ENCODE measurements around the gene C1orf87. TPM values are rescaled to one million over a fixed set of nuclear protein-coding genes. Genes with fewer than 3 reads are reported as not detected.
"Not testable (repeated sequence)": the region's sequence is repeated elsewhere in the genome, so short reads cannot be mapped to it uniquely, and the experiment has no call there.

C1orf87 gene
- polyA plus RNA-seq, 5 donors: 0.84 to 4.8 (median 3.3) TPM

GRCh38 chr1:59994302-59995198, 79.0 kb downstream of the C1orf87 start:
- DNase-seq: no peak

- DNase-seq: no peak
Observed at GRCh38 chr1:59992040-59992820, 81.3 kb downstream of the C1orf87 start.

DNA sequence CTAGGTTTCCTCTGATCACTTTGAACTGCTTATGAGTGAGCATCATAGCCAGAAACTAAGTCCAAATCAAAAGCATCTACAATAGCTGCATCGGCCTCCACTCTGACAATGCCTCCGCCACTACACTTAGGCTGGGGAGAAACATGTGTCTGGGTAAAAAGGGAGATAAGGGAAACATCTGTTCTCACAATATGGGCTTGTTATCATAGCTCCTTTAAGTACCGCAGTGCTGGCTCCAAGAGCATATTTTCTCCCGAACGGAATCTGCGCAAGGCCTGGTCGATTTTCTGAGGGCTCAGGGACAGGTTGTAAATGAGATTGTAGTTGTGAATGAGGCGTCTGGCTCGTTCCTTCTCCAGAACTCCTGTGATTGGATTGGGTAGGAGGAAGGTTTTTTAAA, 83.1 kb downstream of the C1orf87 start:
- DNase-seq: no peak

- no peak for DNase-seq
Observed at GRCh38 chr1:59986516-59987310, 86.9 kb downstream of the C1orf87 start.

GRCh38 chr1:59985911-59986515, 87.6 kb downstream of the C1orf87 start:
- DNase-seq: no peak

DNA sequence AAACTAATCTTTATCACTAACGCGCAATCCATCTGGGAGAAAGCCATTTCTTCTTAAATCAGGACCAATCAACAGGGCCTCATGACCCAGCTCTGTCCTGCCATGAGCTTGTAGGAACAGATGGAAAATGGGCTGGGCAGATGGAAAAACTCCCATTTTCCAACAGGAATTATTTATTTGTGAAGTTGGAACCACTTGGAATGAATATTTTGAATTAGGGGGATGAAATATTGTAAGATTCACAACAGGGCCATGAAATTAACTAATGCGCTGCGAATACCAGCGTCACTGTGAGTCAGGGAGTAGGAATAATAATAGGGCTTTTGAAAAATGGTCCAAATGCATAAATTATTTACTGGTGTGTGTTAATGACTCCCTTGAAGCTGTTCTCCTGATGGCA, 93.9 kb downstream of the C1orf87 start:
- no peak for DNase-seq

DNA sequence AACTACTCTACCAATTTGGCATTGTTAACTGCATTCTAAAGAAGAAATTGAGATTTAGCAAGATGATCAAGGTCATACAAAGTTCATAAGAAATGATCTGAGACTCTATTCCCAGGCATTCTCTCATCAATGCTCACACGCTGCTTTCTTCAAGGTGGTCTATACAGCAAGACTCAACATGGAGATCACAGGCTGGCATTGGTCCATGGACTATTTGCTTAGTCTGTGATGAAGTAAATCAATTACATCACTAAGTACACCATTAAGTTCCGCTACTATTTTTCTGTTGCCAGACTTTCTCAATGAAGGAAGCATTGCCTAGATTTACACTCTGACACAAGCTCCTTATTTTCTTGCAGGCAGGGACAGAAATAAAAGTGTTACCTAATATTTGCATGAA, 95.1 kb downstream of the C1orf87 start:
- peak in 1 of 2 donors; percentile 22 for DNase-seq

- no peak for DNase-seq
Observed at GRCh38 chr1:59978026-59978425, 95.5 kb downstream of the C1orf87 start.

GRCh38 chr1:59977075-59977410, 96.5 kb downstream of the C1orf87 start:
- DNase-seq: no peak

GRCh38 chr1:59976194-59977074, 97.1 kb downstream of the C1orf87 start:
- DNase-seq: peak; percentile 51 to 66

- DNase-seq: no peak
Observed at GRCh38 chr1:59973719-59974118, 99.9 kb downstream of the C1orf87 start.

DNA sequence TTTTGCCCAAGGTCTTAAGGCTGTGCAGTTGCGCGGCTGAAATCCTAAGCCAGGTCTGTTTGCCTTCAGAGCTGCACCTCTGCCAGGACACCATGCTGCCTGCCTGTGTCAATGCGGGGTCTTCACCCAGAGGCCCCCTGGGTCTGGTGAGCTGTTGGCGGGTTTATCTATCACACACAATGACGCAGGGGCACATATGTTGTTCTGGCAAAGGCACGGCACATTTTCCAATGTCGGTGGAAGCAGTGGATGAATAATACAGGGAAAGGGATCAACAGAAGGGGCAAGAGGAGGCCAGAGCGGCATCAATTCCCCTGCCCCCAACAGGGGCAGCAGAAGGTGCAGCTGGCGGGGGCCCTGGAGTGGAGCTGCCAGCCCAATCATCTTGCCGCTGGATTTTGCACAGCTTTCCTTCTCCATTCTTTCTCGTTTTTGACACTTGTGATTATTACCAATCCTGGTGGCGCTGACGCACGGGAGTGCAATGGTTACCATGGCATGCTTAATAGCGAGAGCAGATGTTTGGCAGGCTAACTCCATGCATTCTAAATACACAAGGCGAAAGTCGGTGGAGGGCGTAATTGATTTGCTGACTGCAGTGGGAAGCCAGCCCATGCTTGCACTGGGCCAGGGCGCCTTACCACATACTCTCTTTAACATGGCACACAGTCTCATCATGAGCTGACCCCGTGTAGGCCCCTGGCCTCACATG, 101.2 kb downstream of the C1orf87 start:
- peak; percentile 29 to 34 for DNase-seq

DNA sequence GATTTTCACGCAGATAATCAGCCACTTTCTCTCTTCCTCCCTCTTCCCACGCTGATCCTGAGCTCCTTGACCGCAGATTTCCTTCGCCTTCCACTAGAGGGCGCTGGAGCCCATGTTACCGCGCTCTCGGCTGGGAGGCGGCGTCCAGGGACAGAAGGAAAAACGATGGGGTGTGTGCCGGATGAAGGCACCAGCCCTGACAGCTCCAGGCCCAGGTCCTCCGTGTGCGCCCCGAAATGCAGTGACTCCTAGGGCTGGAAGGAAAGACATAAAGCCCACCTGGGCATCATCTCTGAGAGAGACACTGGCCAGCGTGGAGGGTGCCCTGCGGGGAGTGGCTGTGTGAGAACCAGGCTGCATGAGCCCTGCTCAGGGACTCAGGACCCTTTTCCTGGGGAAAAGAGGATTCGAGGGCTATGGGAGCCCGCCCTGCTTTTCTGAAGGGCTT, 102.1 kb downstream of the C1orf87 start:
- DNase-seq: peak; percentile 52 to 65

- DNase-seq: not testable (repeated sequence)
Observed at GRCh38 chr1:59969542-59970175, 103.9 kb downstream of the C1orf87 start.

DNA sequence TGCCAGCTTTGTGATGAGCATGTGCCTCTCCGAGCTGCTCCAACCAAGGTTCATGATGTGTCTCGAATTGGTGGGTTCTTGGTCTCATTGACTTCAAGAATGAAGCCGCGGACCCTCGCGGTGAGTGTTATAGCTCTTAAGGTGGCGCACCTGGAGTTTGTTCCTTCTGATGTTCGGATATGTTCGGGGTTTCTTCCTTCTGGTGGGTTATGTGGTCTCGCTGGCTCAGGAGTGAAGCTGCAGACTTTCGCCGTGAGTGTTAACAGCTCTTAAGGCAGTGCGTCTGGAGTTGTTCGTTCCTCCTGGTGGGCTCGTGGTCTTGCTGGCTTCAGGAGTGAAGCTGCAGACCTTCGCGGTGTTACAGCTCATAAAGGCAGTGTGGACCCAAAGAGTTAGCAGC, 104.8 kb downstream of the C1orf87 start:
- DNase-seq: not testable (repeated sequence)

GRCh38 chr1:59967780-59968179, 105.8 kb downstream of the C1orf87 start:
- no peak for DNase-seq

GRCh38 chr1:59967141-59967697, 106.4 kb downstream of the C1orf87 start:
- DNase-seq: no peak

DNA sequence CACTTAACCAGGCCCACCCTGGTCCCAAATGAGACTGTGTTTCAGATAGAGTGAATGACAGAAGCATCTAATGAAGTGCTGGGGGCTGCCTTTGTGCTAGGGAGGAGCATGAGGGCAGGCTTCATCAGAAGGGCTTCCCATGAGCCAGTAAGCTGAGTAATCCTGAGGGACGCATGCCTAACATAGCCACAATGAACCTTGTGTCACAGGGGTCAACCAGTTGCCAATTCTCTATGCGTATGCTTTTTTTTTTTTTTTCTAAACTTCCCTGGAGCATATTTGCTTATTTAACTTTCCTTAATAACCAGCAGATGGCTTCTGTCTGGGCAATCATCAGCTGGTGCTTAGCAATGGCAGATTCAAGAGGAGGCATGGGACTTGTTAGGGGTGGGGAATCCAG, 121.5 kb downstream of the C1orf87 start:
- DNase-seq: no peak

DNA sequence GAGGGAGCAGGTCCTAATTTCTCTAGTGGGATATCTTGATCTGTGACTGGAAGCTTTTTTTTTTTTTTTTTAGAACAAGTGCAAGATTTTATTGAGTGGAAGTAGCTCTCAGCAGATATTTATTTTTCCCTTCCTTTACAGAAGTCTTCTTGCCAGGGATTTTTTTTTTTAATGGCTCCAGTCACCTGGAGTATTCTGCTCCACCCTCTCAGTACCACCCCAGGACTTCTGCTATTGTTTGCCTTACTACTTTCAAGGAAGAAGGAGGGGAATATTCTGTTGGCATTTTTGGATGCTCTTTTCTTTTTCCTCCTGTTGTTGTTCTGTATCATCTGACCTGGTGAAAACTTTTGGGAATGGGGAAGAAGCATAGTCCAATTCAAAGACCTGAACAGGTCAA, 123.9 kb downstream of the C1orf87 start:
- no peak for DNase-seq
